Right lobe of liver (tissue), 6 donors: ENCODE measurements around the gene DDX49. TPM values are rescaled to one million over a fixed set of nuclear protein-coding genes. Genes with fewer than 3 reads are reported as not detected.

Source experiments
- ATAC-seq, 4 donors: fragments of 200-7000 bp; cut with Tn5 transposase; one replicate each; pipeline ENCODE4 v1.9.1; 2020; ENCODE audit warnings: mild to moderate bottlenecking in 4 of 4, moderate library complexity in 4 of 4
- DNase-seq, 3 donors: peaks; one replicate each; pipeline ENCODE4 v3.0.0-alpha.2; 2020
- H3K27ac ChIP-seq, 3 donors: fragments of 200-600 bp; one replicate each; pipeline ENCODE4 v1.8.0; 2022
- H3K27me3 ChIP-seq, 2 donors: fragments of 200-600 bp; one replicate each; pipeline ENCODE4 v1.8.0; 2022
- H3K36me3 ChIP-seq, 4 donors: fragments of 200-600 bp; sonication (generic) in 1 of 4; one replicate each; pipeline versions ENCODE4 v1.5.1 to v1.8.0; 2017 to 2022; ENCODE audit warnings: control low read depth in 1 of 4
- H3K4me1 ChIP-seq, 4 donors: fragments of 200-600 bp; sonication (generic) in 1 of 4; one replicate each; pipeline versions ENCODE4 v1.5.1 to v1.8.0; 2017 to 2022; ENCODE audit warnings: control low read depth in 1 of 4
- H3K4me3 ChIP-seq, 3 donors: fragments of 200-600 bp; one replicate each; pipeline ENCODE4 v1.8.0; 2022
- H3K9me3 ChIP-seq, 4 donors: fragments of 200-600 bp; sonication (generic) in 1 of 4; one replicate each; pipeline versions ENCODE4 v1.5.1 to v1.8.0; 2017 to 2022; ENCODE audit warnings: control low read depth in 1 of 4
- CTCF ChIP-seq, 4 donors: fragments of 200-600 bp in 3 of 4; fragments of 450-650 bp in 1 of 4; IDR thresholded peaks; one replicate each; pipeline versions ENCODE4 v1.5.1 to v1.8.0; 2016 to 2022; ENCODE audit warnings: antibody characterized with exemption in 4 of 4, mild to moderate bottlenecking in 2 of 4
- POLR2A ChIP-seq: fragments of 450-650 bp; IDR thresholded peaks from one replicate; pipeline ENCODE4 v1.6.1; 2017; ENCODE audit warnings: antibody characterized with exemption, mild to moderate bottlenecking
- WGBS: methylation state at CpG from one replicate; pipeline ENCODE4 v1.1.6; 2018; ENCODE audit warnings: low coverage, low lambda C conversion rate; ENCODE audit not compliant: insufficient coverage; ENCODE audit errors: missing lambda C conversion rate; 5-methylcytosine and 5-hydroxymethylcytosine counted together
- intact Hi-C, 2 donors: fragments of 100-400 bp; cut with DNase I; formaldehyde crosslinking; loops; one replicate each; pipeline versions ENCODE4 v1.11.2 to v1.14.1; 2022
- total RNA-seq, 6 experiments: library from RNA; depleted of rRNA in 2 of 6; stranded (reverse); fragments of >200 nt in 2 of 6; fragmentation: NEBNext Ultra II Directional in 3 of 6; extraction: Animal tissue kit (Norgen Biotek cat#: 25700) in 3 of 6; gene quantifications; one replicate each; pipeline versions ENCODE4 v1.1.0 to v1.2.4, GENCODE V29; 2016 to 2023
- donor health status: DM: no; HTN: yes; CAD: no.
- donor health status: DM: no; HTN: no; CAD: no.
- donor health status: DM: no; HTN: no; CAD: no.
- donor health status: DM: no; HTN: yes; CAD: no.
- donor health status: DM: no; HTN: yes; CAD: no.

Gene DDX49
- total RNA-seq, 6 experiments from 2014 or later, result 15.8 to 37.9 (median 18.5) TPM

DNA sequence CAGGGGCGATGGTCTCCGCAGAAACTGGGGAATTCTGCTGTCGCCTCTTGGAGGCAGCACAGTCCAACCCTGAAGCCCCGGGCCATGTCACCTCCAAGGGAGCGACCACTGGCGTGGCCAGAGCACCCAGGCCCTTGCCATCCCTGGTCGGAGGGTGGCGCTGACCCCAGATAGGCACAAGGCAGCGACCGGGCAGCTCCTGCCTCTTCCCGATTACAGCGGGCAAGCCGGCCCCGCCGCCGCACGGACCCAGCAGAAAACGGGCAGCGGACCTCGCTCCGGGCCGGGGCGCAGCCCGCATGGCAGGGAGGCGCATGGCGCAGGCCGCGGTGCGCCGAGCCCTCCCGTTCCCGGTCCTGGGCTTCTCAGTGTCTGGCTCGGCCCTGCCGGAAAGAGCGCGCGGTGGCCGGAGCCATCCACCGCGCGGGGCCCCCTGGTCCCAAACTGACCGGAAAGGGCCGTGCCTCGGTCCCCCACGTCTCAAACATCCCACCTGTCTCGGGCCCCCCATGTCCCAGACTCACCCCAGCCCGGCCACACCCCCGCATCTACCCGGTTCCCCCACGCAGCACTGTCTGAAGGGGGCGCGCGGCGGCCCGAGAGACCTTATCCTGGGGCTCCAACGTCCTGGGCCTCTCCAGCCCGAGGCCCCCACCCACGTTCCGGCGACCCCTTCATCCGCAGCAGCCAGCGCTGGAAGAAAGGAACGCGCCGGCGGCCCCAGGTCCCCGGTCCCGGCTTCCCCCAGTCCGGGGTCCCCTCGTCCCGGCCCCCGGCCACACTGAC, 24.3 kb upstream of the DDX49 start:
- H3K9me3 ChIP-seq, result no peaks in the 10 kb centered on the region
- peaks cover 0 to 2% (median 0%) of the 10 kb centered on the region in 4 donors for H3K36me3 ChIP-seq
- peaks cover 0 to 4% of the 10 kb centered on the region in 2 donors for H3K27me3 ChIP-seq
- H3K4me3 ChIP-seq, result peak overlapping the region in 1 of 3 donors; percentile 24
- peak; percentile 10 to 60 (median 47) for ATAC-seq
- intact Hi-C loops, result no loop called here
- WGBS, result 1% methylated on average over 12 of the region's 72 CpGs
- TF ChIP-seq CTCF (IDR thresholded peaks at IDR 0.05) (peak; percentile 18 to 31 (median 20)), POLR2A (no peak)
- DNase-seq, result peak in 1 of 3 donors; percentile 60
- no peaks in the 10 kb centered on the region for H3K4me1 ChIP-seq
- no peak overlapping the region for H3K27ac ChIP-seq

- intact Hi-C loops, result no loop called here
- DNase-seq, result no peak
- Histone ChIP-seq H3K27ac (no peak within 1 kb of the TSS), H3K36me3 (peaks cover 0 to 3% (median 0%) of the 10 kb centered on the region in 4 donors), H3K4me3 (peak within 1 kb of the TSS in 1 of 3 donors; percentile 24), H3K27me3 (peaks cover 0 to 4% of the 10 kb centered on the region in 2 donors), H3K4me1 (no peaks in the 10 kb centered on the region), H3K9me3 (no peaks in the 10 kb centered on the region)
- TF ChIP-seq CTCF (IDR thresholded peaks at IDR 0.05) (no peak), POLR2A (no peak)
- no CpG with 5 or more reads among the region's 89 CpGs for WGBS
- no peak for ATAC-seq
Observed at GRCh38 chr19:18895824-18896341, 23.6 kb upstream of the DDX49 start, which contains the start of gene CERS1. TSS of gene CERS1 (minus strand) at chr19:18896158. CDS start at chr19:18896072, 86 bp downstream.

GRCh38 chr19:18896421-18896841, 23.1 kb upstream of the DDX49 start:
- Histone ChIP-seq H3K27me3 (peaks cover 0 to 4% of the 10 kb centered on the region in 2 donors), H3K4me1 (no peaks in the 10 kb centered on the region), H3K36me3 (peaks cover 0 to 3% (median 0%) of the 10 kb centered on the region in 4 donors), H3K4me3 (no peak overlapping the region), H3K27ac (no peak overlapping the region), H3K9me3 (no peaks in the 10 kb centered on the region)
- intact Hi-C loops, result no loop called here
- ATAC-seq (peak in 1 of 4 donors; percentile 10), DNase-seq (no peak)
- no peak for TF ChIP-seq CTCF (IDR thresholded peaks at IDR 0.05)
- no peak for TF ChIP-seq POLR2A
- 29% methylated on average over 6 of the region's 33 CpGs for WGBS

DNA sequence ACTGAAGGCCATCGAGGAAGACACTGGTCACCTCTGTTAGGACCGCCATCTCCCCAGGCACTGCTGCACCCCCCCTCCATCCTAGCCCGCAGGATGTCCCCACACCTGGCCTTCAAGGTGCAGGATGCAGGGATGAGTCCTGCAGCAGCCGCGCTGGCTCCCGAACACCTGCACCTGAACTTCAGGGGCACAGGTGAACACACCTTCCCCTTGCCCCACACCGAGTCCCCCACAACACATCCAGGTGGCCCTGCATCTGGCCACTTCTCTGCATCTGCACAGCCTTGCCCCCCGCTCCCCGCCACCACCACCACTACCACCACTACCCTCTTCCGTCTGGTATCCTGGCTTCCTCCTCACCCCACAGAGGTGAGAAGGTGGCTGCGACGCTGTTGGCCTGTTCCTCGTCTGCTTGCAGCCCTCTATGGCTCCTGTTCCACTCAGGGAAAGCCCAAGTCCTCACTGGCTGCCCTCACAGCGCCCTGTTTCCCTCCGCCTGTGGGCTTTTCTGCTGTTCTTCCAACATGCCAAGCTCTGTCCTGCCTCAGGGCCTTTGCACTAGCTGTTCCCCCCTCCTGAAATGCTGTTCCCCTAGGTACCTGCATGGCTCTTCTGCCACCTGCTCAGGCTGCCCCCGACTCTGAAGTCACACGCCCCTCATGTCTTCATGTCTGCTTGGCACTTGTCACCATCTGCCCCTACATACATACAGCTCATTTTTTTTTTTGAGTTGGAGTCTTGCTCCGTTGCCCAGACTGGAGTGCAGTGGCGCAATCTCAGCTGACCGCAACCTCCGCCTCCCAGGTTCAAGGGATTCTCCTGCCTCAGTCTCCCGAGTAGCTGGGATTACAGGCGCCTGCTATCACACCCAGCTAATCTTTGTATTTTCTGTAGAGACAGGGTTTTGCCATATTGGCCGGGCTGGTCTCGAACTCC, 22.2 kb upstream of the DDX49 start:
- ATAC-seq, result no peak
- intact Hi-C loops, result no loop called here
- Histone ChIP-seq H3K9me3 (no peaks in the 10 kb centered on the region), H3K27me3 (peaks cover 0 to 4% of the 10 kb centered on the region in 2 donors), H3K27ac (no peak overlapping the region), H3K4me3 (no peak overlapping the region), H3K36me3 (peaks cover 0 to 3% (median 0%) of the 10 kb centered on the region in 4 donors), H3K4me1 (no peaks in the 10 kb centered on the region)
- DNase-seq, result no peak
- no peak for TF ChIP-seq CTCF (IDR thresholded peaks at IDR 0.05)
- WGBS, result 75% methylated on average over 16 of the region's 25 CpGs
